Naive thymus-derived CD4-positive, alpha-beta T cell (primary cell): ENCODE data around the gene PDSS2. TPM values are rescaled to one million over a fixed set of nuclear protein-coding genes. Genes with fewer than 3 reads are reported as not detected.
"Not testable (repeated sequence)": the region's sequence is repeated elsewhere in the genome, so short reads cannot be mapped to it uniquely, and the experiment has no call there.

Experiments
- ATAC-seq: fragments of 150-1000 bp; cut with Tn5 transposase; 2 replicates; pipeline ENCODE4 v1.10.0; 2021; ENCODE audit warnings: mild to moderate bottlenecking, moderate library complexity
- CTCF ChIA-PET: fragments of 350-600 bp; sonication (Branson Sonifier 250); formaldehyde crosslinking; loops from one replicate; lab custom pipeline; 2021; ENCODE audit warnings: antibody characterized with exemption; lab: Charles Lee
- POLR2A ChIA-PET: fragments of 350-600 bp; sonication (Branson Sonifier 250); formaldehyde crosslinking; loops from one replicate; lab custom pipeline; 2021; ENCODE audit warnings: antibody characterized with exemption, inconsistent platforms; lab: Charles Lee
- DNase-seq, 9 donors: peaks; one replicate each; pipeline versions ENCODE4 v3.0.0 to v3.0.0-alpha.2; 2020 to 2022; ENCODE audit warnings: mixed read lengths in 1 of 9
- H3K27ac ChIP-seq: one replicate; pipeline ENCODE4 v1.7.0; 2013; ENCODE audit warnings: mild to moderate bottlenecking, low read depth, low read length, moderate library complexity
- H3K27me3 ChIP-seq, 2 donors: one replicate each; pipeline ENCODE4 v1.7.0; 2013; ENCODE audit warnings: low read length in 2 of 2, mild to moderate bottlenecking in 2 of 2, moderate library complexity in 2 of 2; ENCODE audit not compliant: control insufficient read depth in 2 of 2, insufficient read depth in 2 of 2
- H3K36me3 ChIP-seq, 3 experiments: 1 replicate in 2 of 3; 2 replicates in 1 of 3; pipeline ENCODE4 v1.7.0; 2013; ENCODE audit warnings: low read length in 3 of 3, mild to moderate bottlenecking in 3 of 3, moderate library complexity in 1 of 3; ENCODE audit not compliant: insufficient read depth in 3 of 3, control insufficient read depth in 2 of 3
- H3K4me1 ChIP-seq, 2 donors: one replicate each; pipeline ENCODE4 v1.7.0; 2013; ENCODE audit warnings: low read length in 2 of 2, mild to moderate bottlenecking in 2 of 2, moderate library complexity in 1 of 2; ENCODE audit not compliant: control insufficient read depth in 2 of 2, insufficient read depth in 2 of 2
- H3K4me3 ChIP-seq: 2 replicates; pipeline ENCODE4 v1.7.0; 2013; ENCODE audit warnings: mild to moderate bottlenecking, low read length
- H3K9me3 ChIP-seq, 3 experiments: 1 replicate in 2 of 3; 2 replicates in 1 of 3; pipeline ENCODE4 v1.7.0; 2013; ENCODE audit warnings: low read length in 3 of 3; ENCODE audit not compliant: control insufficient read depth in 2 of 3
- H3K27ac Mint-ChIP-seq, 9 donors: one replicate each; pipeline ENCODE4 v1.8.0; 2020 to 2022; ENCODE audit warnings: mixed read lengths in 9 of 9, mild to moderate bottlenecking in 8 of 9, moderate library complexity in 5 of 9, inconsistent platforms in 2 of 9
- H3K27me3 Mint-ChIP-seq, 5 donors: one replicate each; pipeline ENCODE4 v1.8.0; 2021 to 2022; ENCODE audit warnings: mixed read lengths in 5 of 5, mild to moderate bottlenecking in 1 of 5
- H3K36me3 Mint-ChIP-seq, 5 donors: one replicate each; pipeline ENCODE4 v1.8.0; 2020 to 2022; ENCODE audit warnings: mixed read lengths in 5 of 5, mild to moderate bottlenecking in 3 of 5, inconsistent platforms in 1 of 5
- H3K4me1 Mint-ChIP-seq, 7 donors: one replicate each; pipeline ENCODE4 v1.8.0; 2020 to 2022; ENCODE audit warnings: mixed read lengths in 7 of 7, mild to moderate bottlenecking in 3 of 7, inconsistent platforms in 1 of 7
- H3K4me3 Mint-ChIP-seq, 10 donors: one replicate each; pipeline ENCODE4 v1.8.0; 2020 to 2022; ENCODE audit warnings: mild to moderate bottlenecking in 10 of 10, mixed read lengths in 10 of 10, moderate library complexity in 6 of 10, inconsistent platforms in 2 of 10
- H3K9me3 Mint-ChIP-seq, 11 donors: one replicate each; pipeline ENCODE4 v1.8.0; 2020 to 2022; ENCODE audit warnings: mixed read lengths in 11 of 11, mild to moderate bottlenecking in 4 of 11, inconsistent platforms in 1 of 11, moderate library complexity in 1 of 11
- intact Hi-C, 2 donors: fragments of 100-400 bp; cut with micrococcal nuclease; formaldehyde crosslinking; loops; one replicate each; pipeline ENCODE4 v1.15.1; 2023
- polyA plus RNA-seq, 2 donors: library from polyadenylated mRNA; unstranded; fragments of 300-500 nt; fragmentation: Illumina TruSeq; gene quantifications; one replicate each; pipeline ENCODE4 v1.2.3, GENCODE V29; 2021
- total RNA-seq, 6 experiments: library from RNA in 5 of 6; stranded (reverse) in 5 of 6; gene quantifications; 1 replicate in 5 of 6; 2 replicates in 1 of 6; pipeline ENCODE4 v1.2.3 and lab custom pipeline; 2021 to 2026

Gene PDSS2
- total and polyA plus RNA-seq, 7 experiments from 2014 or later: 12.0 to 16.6 (median 12.4) TPM

DNA sequence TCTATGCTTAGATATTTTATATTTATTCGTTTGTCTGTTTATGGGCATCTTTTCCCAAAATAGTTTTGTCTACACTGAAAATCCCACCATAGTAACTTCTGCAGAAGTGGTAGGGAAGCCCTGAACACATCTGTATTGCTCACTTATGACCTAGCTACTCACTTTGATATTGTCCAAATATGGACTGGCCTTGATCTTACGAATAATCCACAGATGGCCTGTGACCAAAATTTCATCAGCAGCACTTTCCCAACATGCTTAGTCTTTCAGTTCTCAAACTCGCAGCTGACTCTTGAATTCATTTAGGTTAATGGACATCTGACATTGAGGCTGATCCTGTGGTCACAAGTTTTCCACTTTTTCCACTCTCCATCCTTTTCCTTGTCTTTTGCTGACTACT, 263.2 kb downstream of the PDSS2 start:
- Mint-ChIP-seq H3K36me3 (peaks cover 2 to 46% (median 42%) of the 10 kb centered on the region in 5 donors), H3K4me3 (no peak overlapping the region), H3K27me3 (no peaks in the 10 kb centered on the region), H3K9me3 (no peaks in the 10 kb centered on the region), H3K27ac (no peak overlapping the region), H3K4me1 (no peaks in the 10 kb centered on the region)
- ChIA-PET CTCF (no interaction called here), POLR2A (no interaction called here)
- intact Hi-C loops: no loop called here
- H3K36me3 ChIP-seq: peaks cover 0 to 10% (median 0%) of the 10 kb centered on the region in 3 experiments
- no peaks in the 10 kb centered on the region for H3K9me3 ChIP-seq
- no peak overlapping the region for H3K4me3 ChIP-seq
- no peaks in the 10 kb centered on the region for H3K27me3 ChIP-seq
- no peak overlapping the region for H3K27ac ChIP-seq
- H3K4me1 ChIP-seq: no peaks in the 10 kb centered on the region
- DNase-seq: no peak
- no peak for ATAC-seq

- H3K4me3 ChIP-seq, H3K9me3 Mint-ChIP-seq, H3K9me3 ChIP-seq, CTCF ChIA-PET, H3K4me3 Mint-ChIP-seq, H3K4me1 ChIP-seq, POLR2A ChIA-PET, DNase-seq, H3K27ac Mint-ChIP-seq, H3K27ac ChIP-seq, ATAC-seq, H3K4me1 Mint-ChIP-seq, H3K27me3 ChIP-seq, H3K36me3 ChIP-seq, H3K27me3 Mint-ChIP-seq, intact Hi-C loops: not testable (repeated sequence)
- H3K36me3 Mint-ChIP-seq: peaks cover 4 to 53% (median 49%) of the 10 kb centered on the region in 5 donors
Measured at GRCh38 chr6:107194723-107195122, 264.6 kb downstream of the PDSS2 start.

GRCh38 chr6:107192830-107193229, 266.5 kb downstream of the PDSS2 start:
- no peak for DNase-seq
- Mint-ChIP-seq H3K36me3 (peaks cover 4 to 53% (median 46%) of the 10 kb centered on the region in 5 donors), H3K9me3 (no peaks in the 10 kb centered on the region), H3K27me3 (no peaks in the 10 kb centered on the region), H3K4me3 (no peak overlapping the region), H3K27ac (no peak overlapping the region), H3K4me1 (no peaks in the 10 kb centered on the region)
- Histone ChIP-seq H3K27me3 (no peaks in the 10 kb centered on the region), H3K36me3 (peaks cover 0 to 10% (median 0%) of the 10 kb centered on the region in 3 experiments), H3K4me1 (no peaks in the 10 kb centered on the region), H3K4me3 (no peak overlapping the region), H3K27ac (no peak overlapping the region), H3K9me3 (no peaks in the 10 kb centered on the region)
- intact Hi-C loops: no loop called here
- ChIA-PET POLR2A (no interaction called here), CTCF (no interaction called here)
- ATAC-seq: no peak

DNA sequence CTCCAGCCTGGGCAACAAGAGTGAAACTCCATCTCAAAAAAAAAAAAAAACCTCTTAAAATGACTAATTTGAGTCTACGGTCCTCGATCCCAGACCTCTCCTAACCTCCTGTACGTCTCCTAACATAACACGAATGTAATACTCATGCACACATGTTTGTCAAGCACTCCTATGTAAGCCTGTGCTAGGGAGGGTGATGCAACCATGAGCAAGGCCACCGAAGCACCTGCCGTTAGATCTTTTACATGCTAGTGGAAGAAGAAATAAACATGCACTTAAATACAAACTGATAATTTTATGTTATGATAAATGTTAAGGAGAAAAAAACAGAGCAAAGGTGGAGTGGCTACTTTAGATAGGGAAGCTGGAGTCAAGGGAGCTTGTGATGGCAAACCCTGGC, 271.7 kb downstream of the PDSS2 start:
- no peaks in the 10 kb centered on the region for H3K4me1 ChIP-seq
- no peaks in the 10 kb centered on the region for H3K27me3 ChIP-seq
- ChIA-PET CTCF (no interaction called here), POLR2A (no interaction called here)
- H3K9me3 Mint-ChIP-seq: no peaks in the 10 kb centered on the region
- no peak overlapping the region for H3K4me3 ChIP-seq
- H3K4me1 Mint-ChIP-seq: no peaks in the 10 kb centered on the region
- ATAC-seq: no peak
- intact Hi-C loops: no loop called here
- H3K27ac Mint-ChIP-seq: no peak overlapping the region
- H3K9me3 ChIP-seq: no peaks in the 10 kb centered on the region
- H3K36me3 ChIP-seq: peaks cover 0 to 10% (median 0%) of the 10 kb centered on the region in 3 experiments
- no peak overlapping the region for H3K4me3 Mint-ChIP-seq
- no peaks in the 10 kb centered on the region for H3K27me3 Mint-ChIP-seq
- peaks cover 0 to 50% (median 36%) of the 10 kb centered on the region in 5 donors for H3K36me3 Mint-ChIP-seq
- DNase-seq: no peak
- no peak overlapping the region for H3K27ac ChIP-seq

DNA sequence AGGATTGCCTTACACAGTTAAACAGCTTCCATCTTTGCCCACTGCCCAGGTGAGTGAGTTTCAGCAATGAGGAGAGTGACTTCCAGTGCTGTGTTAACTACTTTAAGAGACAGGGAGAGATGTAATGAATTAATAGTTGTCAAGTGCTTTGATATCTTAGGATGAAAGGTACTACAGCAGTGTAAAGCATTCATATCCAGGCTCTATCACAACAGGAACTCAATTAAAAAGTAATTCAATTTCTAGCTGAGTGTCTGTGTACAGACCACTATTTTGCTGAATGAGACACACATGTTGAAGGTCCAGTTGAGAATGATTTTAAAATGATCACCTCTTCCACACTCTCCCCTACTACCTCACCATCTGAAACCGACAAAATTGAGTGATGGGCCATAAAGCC, 273.3 kb downstream of the PDSS2 start:
- Histone ChIP-seq H3K27ac (no peak overlapping the region), H3K4me1 (no peaks in the 10 kb centered on the region), H3K36me3 (no peaks in the 10 kb centered on the region), H3K4me3 (no peak overlapping the region), H3K9me3 (no peaks in the 10 kb centered on the region), H3K27me3 (no peaks in the 10 kb centered on the region)
- DNase-seq (no peak), ATAC-seq (no peak)
- no peaks in the 10 kb centered on the region for H3K27me3 Mint-ChIP-seq
- no peak overlapping the region for H3K4me3 Mint-ChIP-seq
- H3K9me3 Mint-ChIP-seq: no peaks in the 10 kb centered on the region
- H3K36me3 Mint-ChIP-seq: peaks cover 0 to 40% (median 26%) of the 10 kb centered on the region in 5 donors
- H3K4me1 Mint-ChIP-seq: no peaks in the 10 kb centered on the region
- no peak overlapping the region for H3K27ac Mint-ChIP-seq
- ChIA-PET POLR2A (no interaction called here), CTCF (no interaction called here)
- intact Hi-C loops: no loop called here

GRCh38 chr6:107185391-107185970, 273.9 kb downstream of the PDSS2 start:
- Histone ChIP-seq H3K4me3 (no peak overlapping the region), H3K27me3 (no peaks in the 10 kb centered on the region), H3K36me3 (no peaks in the 10 kb centered on the region), H3K27ac (no peak overlapping the region), H3K9me3 (no peaks in the 10 kb centered on the region), H3K4me1 (no peaks in the 10 kb centered on the region)
- Mint-ChIP-seq H3K27ac (no peak overlapping the region), H3K36me3 (peaks cover 0 to 37% (median 22%) of the 10 kb centered on the region in 5 donors), H3K27me3 (no peaks in the 10 kb centered on the region), H3K4me1 (no peaks in the 10 kb centered on the region), H3K4me3 (no peak overlapping the region), H3K9me3 (no peaks in the 10 kb centered on the region)
- POLR2A ChIA-PET: no interaction called here
- intact Hi-C loops: no loop called here
- no peak for ATAC-seq
- DNase-seq: no peak
- CTCF ChIA-PET: no interaction called here

DNA sequence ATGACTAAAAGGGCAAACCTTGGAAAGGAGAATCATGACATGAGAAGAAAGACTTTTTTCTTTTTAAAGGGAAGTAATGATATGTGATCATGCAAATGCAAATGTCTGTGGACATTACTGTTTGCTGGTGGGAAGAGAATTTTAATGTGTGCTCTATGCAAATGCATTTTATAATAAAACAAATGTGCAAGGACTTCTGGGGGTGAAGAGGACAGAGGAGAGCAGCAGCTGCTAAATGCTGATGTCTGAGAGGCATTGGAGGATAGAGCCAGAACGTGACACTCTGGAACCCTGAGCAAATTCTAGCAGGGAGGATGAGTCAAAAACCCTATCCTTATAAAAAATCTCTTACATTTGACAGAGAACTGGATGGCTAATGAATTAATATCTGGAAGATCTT, 274.9 kb downstream of the PDSS2 start:
- no peaks in the 10 kb centered on the region for H3K4me1 Mint-ChIP-seq
- no peak overlapping the region for H3K27ac Mint-ChIP-seq
- peaks cover 0 to 34% (median 23%) of the 10 kb centered on the region in 5 donors for H3K36me3 Mint-ChIP-seq
- DNase-seq (no peak), ATAC-seq (no peak)
- H3K4me3 Mint-ChIP-seq: no peak overlapping the region
- Histone ChIP-seq H3K36me3 (no peaks in the 10 kb centered on the region), H3K27me3 (no peaks in the 10 kb centered on the region), H3K4me3 (no peak overlapping the region), H3K27ac (no peak overlapping the region), H3K9me3 (no peaks in the 10 kb centered on the region), H3K4me1 (no peaks in the 10 kb centered on the region)
- no peaks in the 10 kb centered on the region for H3K27me3 Mint-ChIP-seq
- CTCF ChIA-PET: no interaction called here
- intact Hi-C loops: no loop called here
- POLR2A ChIA-PET: no interaction called here
- H3K9me3 Mint-ChIP-seq: no peaks in the 10 kb centered on the region
